WERI-Rb-1 (cell line): ENCODE measurements around the gene ZCCHC24.
A peak's percentile ranks its signal among the peaks of the same experiment; 100 is the strongest.

ENCODE experiments used
- DNase-seq: peaks from one replicate; pipeline ENCODE4 v3.0.0-alpha.2; 2020
- H3K27ac ChIP-seq: fragments of 250-450 bp; sonication (Bioruptor Pico); 2 replicates; pipeline ENCODE4 v1.5.1; 2020; ENCODE audit warnings: mild to moderate bottlenecking, moderate library complexity
- H3K27me3 ChIP-seq: fragments of 250-450 bp; sonication (Bioruptor Pico); 2 replicates; pipeline ENCODE4 v1.5.1; 2021; ENCODE audit warnings: mild to moderate bottlenecking, low read depth, moderate library complexity; ENCODE audit not compliant: insufficient read depth, severe bottlenecking
- H3K36me3 ChIP-seq: fragments of 250-450 bp; sonication (Bioruptor Pico); 2 replicates; pipeline ENCODE4 v1.5.1; 2020; ENCODE audit warnings: mild to moderate bottlenecking, moderate library complexity
- H3K4me3 ChIP-seq: 2 replicates; pipeline ENCODE4 v1.5.1; 2011; ENCODE audit warnings: low read depth, mild to moderate bottlenecking, control low read depth, low read length
- H3K9me3 ChIP-seq: fragments of 250-450 bp; sonication (Bioruptor Pico); 2 replicates; pipeline ENCODE4 v1.5.1; 2021; ENCODE audit warnings: mild to moderate bottlenecking, moderate library complexity; ENCODE audit not compliant: severe bottlenecking
- TF ChIP-seq, protein P1 (sequence below): IDR thresholded peaks from 2 replicates; pipeline ENCODE4 v1.5.1; 2011; ENCODE audit warnings: low read depth, mild to moderate bottlenecking, control low read depth, inconsistent platforms, low read length

Gene ZCCHC24

DNA sequence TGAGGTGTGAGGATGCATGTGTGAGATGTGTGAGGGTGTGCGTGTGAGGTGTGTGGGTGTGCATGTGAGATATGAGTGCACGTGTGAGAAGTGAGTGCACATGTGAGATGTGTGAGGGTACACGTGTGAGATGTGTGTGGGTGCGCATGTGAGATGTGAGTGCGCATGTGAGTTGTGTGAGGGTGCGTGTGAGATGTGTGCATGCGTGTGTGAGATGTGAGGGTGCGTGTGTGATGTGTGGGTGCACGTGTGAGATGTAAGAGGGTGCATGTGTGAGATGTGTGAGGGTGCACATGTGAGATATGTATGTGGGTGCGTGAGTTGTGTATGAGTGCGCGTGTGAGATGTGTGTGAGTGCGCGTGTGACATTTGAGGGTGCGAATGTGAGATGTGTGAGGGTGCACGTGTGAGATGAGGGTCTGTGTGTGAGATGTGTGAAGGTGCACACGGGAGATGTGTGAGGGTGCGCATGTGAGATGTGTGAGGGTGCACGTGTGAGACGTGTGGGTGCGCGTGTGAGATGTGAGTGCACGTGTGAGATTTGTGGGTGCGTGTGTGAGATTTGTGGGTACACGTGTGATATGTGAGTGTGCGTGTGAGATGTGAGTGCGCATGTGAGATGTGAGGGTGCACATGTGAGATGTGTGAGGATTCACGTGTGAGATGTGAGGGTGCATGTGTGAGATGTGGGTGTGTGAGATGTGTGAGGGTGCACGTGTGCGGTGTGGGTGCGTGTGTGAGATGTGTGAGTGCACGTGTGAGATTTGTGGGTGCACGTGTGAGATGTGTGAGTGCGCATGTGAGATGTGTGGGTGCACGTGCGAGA lies 67.7 kb downstream of the ZCCHC24 start:
- no peak overlapping the region for H3K4me3 ChIP-seq
- H3K9me3 ChIP-seq = no peaks in the 10 kb centered on the region
- H3K36me3 ChIP-seq = no peaks in the 10 kb centered on the region
- H3K27ac ChIP-seq = no peak overlapping the region
- DNase-seq = peak; percentile 1
- TF ChIP-seq, protein P1, sequence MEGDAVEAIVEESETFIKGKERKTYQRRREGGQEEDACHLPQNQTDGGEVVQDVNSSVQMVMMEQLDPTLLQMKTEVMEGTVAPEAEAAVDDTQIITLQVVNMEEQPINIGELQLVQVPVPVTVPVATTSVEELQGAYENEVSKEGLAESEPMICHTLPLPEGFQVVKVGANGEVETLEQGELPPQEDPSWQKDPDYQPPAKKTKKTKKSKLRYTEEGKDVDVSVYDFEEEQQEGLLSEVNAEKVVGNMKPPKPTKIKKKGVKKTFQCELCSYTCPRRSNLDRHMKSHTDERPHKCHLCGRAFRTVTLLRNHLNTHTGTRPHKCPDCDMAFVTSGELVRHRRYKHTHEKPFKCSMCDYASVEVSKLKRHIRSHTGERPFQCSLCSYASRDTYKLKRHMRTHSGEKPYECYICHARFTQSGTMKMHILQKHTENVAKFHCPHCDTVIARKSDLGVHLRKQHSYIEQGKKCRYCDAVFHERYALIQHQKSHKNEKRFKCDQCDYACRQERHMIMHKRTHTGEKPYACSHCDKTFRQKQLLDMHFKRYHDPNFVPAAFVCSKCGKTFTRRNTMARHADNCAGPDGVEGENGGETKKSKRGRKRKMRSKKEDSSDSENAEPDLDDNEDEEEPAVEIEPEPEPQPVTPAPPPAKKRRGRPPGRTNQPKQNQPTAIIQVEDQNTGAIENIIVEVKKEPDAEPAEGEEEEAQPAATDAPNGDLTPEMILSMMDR = no peak
- H3K27me3 ChIP-seq = no peaks in the 10 kb centered on the region

DNA sequence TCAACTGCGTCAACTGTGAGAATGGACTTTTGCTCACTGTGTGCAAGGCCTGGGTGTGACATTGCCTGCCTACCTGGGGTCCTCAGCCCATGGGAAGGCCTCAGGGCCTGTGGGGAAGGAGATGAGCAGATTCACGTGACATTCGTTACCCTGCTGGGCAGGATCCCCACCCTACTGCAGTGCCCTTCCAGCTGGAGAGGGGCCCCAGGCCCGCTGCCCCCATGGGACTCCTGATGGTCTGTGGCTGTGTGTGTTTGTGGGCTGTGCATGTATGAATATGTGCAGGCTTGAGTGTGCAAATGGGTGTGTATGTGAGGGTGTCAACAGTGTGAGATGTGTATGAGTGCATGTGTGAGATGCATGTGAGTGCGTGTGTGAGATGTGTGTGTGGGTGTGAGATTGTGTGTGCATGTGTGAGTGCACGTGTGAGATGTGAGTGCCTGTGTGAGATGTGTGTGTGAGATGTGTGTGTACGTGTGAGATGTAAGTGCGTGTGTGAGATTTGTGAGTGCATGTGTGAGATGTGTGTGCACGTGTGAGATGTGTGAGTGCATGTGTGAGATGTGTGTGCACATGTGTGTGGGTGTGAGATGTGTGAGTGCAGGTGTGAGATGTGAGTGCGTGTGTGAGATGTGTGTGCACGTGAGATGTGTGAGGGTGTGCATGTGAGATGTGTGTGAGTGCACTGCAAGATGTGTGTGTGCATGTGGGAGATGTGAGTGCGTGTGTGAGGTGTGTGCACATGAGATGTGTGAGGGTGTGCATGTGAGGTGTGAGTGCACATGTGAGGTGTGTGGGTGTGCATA lies 68.5 kb downstream of the ZCCHC24 start:
- H3K9me3 ChIP-seq = no peaks in the 10 kb centered on the region
- H3K27ac ChIP-seq = no peak overlapping the region
- H3K4me3 ChIP-seq = no peak overlapping the region
- TF ChIP-seq, protein P1 = no peak
- H3K36me3 ChIP-seq = no peaks in the 10 kb centered on the region
- no peaks in the 10 kb centered on the region for H3K27me3 ChIP-seq
- peak; percentile 2 for DNase-seq

DNA sequence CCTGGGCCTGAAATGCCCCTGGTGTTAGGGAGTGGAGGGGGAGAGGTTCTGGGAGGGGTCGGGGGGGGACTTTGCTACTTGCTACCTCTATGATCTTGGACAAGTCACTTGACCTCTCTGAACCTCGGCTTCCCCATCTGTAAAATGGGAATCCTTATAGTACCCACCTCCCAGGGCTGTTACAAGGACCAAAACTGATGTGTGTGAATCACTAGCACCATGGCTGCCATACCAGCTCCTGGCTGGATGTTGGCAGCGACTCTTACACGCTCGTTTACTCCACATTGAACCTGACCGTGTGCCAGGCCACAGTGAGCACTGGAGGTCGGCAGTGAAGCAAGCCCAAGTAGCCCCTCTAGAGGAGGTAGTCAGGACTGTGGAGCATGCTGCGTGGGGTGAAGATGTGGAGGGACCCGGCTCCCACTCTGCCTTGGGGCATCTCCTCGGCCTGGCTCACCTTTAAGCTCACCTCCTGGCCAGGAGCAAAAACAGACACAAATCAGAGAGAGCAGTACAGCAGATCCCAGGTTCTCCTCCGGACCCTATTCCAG lies 69.3 kb downstream of the ZCCHC24 start:
- Histone ChIP-seq H3K27ac (no peak overlapping the region), H3K4me3 (no peak overlapping the region), H3K36me3 (no peaks in the 10 kb centered on the region), H3K9me3 (no peaks in the 10 kb centered on the region), H3K27me3 (no peaks in the 10 kb centered on the region)
- TF ChIP-seq, protein P1 = no peak
- DNase-seq = peak; percentile 0

DNA sequence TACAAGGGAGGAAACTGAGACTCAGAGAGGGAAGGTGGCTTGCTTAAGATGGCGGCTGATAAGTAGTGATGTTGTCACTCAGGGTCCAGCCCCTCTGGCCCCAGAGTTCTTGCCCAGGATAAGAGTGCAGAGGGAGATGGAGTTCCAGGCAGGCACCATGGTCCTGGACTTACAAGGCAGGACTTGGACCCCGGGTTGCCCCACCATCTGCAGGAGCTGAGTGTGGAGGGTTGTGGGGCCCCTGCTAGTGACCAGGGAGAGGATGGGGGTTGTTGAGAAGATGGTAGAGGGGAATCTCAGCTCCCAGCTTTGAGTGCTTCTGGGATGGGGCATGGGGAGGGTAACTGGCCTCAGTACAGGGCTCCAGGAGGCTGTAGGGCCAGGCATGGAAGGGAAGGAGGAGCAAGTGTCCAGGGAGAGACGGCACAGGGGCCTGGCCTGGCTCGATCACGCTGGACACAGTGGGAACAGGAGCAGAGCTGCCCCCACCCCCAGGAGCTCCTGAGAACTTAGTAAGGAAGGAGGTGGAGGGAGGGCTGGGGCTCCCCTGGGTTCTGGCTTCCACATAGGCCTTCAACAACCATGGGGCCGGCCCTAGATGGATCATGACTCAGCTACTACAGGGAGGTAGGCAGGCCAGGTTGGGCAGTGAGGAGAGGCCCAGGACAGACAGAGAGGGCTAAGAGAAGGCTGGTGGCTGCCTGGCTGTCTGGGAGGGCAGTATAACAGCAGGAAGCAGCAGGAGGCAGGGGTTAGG lies 69.9 kb downstream of the ZCCHC24 start:
- Histone ChIP-seq H3K27me3 (no peaks in the 10 kb centered on the region), H3K4me3 (no peak overlapping the region), H3K9me3 (peaks cover 2% of the 10 kb centered on the region), H3K36me3 (no peaks in the 10 kb centered on the region), H3K27ac (no peak overlapping the region)
- peak; percentile 6 for DNase-seq
- TF ChIP-seq, protein P1 = no peak

DNA sequence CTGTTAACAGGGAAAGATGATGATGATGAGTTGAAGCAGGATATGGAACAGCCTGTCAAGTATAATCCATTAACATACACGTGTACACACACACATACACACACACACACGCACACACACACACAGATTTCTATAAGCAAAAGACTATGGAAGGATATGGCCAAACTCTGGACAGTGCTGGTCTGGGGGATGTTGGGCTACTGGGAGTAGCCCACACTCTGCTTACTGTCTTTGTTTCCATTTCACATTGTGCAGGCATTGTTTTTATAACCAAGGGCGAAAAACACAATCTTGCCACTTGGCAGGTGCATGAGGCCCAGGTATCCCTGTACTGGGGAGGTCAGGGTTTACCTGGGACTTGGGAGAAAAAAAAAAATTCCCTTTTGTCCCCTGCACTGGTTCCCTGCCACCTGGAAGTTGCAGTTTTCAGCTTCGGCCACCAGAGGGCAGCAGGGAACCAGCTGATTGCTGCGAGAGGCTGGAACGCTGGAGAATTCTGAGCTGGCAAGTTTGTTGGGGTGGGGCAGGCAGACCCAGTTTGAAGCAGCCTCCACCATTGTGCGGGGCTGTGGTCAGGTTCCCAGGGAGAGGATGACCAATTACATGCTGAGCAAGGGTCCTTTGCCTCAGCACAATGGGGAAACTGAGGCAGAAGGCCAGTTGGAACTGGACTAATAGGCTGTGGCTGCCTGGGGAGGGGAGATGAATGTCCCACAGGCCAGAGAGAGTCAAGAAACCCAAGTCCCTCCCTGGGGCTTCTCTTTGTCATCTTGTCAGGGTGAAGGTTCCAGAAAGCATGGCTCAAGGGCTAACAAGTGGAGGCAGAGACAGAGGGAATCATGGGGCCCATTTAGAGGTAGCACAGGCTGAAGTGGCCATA lies 70.9 kb downstream of the ZCCHC24 start:
- DNase-seq = peak; percentile 76

More for the DNA sequence above, 70.9 kb downstream of the ZCCHC24 start:
- Histone ChIP-seq H3K9me3 (peaks cover 2% of the 10 kb centered on the region), H3K27me3 (no peaks in the 10 kb centered on the region), H3K36me3 (no peaks in the 10 kb centered on the region), H3K4me3 (no peak overlapping the region), H3K27ac (no peak overlapping the region)
- TF ChIP-seq, protein P1 = peak; percentile 81
